HG03442 (cell line): ENCODE data around the gene POU2F1.
"Not testable (repeated sequence)": the region's sequence is repeated elsewhere in the genome, so short reads cannot be mapped to it uniquely, and the experiment has no call there.

Source experiments
- ATAC-seq: cut with Tn5 transposase; IDR thresholded peaks from one replicate; pipeline ENCODE4 v1.9.1; 2021; ENCODE audit warnings: mild to moderate bottlenecking, moderate library complexity; ENCODE audit not compliant: unreplicated experiment

POU2F1 gene

DNA sequence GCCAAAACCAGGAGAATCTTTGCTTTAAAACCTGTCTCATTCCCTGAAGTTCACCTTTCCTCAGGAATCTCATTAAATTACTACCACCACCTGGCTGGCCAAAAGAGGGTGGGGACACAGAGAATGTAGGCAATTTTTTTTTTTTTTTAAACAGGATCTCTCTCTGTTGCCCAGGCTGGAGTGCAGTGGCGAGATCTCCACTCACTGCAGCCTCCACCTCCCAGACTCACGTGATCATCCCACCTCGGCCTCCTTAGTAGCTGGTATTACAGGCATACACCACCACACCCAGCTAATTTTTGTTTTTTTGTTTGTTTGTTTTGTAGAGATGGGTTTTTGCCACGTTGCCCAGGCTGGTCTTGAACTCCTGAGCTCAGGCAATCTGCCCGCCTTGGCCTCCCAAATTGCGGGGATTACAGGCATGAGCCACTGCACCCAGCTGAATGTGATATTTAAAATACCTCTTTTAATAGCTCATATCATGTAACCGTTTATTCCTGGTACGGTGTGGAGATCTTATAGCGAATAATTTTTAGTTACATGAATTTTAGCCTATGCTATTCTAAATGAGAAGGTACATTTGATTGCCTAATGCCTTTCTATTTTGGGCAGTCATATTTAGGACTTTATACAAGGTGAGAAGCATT lies 84.5 kb downstream of the POU2F1 start:
- no peak for ATAC-seq

DNA sequence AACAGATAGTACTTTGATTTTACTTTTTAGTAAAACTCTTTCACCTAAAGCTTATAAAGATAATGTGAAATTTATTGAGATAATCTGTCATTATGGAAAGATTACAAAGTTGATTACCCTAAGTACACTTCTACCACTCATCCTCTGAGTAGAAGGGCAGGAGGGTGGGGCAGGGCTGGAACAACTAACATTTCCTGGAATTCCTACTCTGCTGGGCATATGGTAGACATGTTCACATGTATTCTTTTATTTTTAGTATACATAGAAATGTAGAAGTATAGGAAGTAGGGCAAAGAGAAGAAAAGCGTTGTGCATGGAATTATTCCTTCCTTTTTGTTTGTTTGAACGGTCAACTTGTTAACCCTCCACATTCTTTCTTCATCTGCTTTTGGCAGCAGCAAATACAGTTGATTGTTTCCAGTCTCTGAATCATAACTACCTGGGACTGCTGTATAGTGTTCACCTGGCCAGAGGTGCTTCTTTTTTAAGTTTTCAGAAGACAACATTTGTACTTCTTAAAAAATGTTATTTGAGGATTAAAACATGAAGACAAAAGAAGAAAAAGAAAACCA lies 85.1 kb downstream of the POU2F1 start:
- ATAC-seq, result no peak

DNA sequence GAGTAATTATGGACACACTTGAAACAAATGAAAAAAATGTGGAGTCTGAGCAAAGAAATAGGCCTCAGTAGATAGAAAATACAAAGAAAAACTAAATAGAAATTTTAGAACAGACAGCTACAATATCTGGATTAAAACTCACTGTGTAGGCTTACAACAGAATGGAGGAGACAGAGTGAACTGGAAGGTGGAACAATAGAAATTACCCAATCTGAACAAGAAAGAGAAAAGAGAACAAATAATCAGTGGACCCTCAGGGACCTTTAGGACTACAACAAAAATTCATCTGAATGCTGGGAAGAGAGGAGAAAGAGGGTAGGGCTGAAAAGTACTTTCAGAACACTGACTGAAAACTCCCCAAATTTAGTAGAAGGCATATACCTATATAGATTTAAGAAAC lies 90.0 kb downstream of the POU2F1 start:
- no peak for ATAC-seq

DNA sequence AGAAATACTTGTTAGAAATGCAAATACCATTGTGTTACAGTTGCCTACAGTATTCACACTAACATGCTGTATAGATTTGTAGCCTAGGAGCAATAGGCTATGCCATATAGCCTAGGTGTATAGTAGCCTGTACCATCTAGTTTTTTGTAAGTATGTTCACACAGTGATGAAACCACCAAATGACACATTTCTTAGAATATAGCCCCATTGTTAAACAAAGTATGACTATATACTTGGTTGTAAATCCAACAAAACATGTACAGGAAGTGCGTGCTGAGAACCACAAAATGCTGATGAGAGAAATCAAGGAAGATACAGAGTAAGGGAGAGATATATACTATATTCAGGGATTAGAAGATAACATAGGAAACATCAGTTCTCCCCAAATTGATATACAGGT lies 92.2 kb downstream of the POU2F1 start:
- ATAC-seq, result no peak

DNA sequence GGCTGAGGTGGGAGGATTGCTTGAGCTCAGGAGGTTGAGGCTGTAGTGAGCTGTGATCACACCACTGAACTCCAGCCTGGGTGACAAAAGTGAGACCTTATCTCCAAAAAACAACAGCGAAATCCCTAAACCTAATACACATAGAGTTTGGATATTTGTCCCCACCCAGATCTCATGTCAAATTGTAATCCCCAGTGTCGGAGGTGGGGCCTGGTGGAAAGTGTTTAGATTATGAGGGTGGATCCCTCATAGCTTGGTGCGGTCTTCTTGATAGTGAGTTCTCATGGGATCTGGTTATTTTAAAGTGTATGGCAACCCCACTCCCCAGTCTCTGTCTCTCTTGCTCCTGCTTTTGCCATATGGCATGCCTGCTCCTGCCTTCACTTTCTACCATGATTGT lies 94.0 kb downstream of the POU2F1 start:
- ATAC-seq, result no peak

DNA sequence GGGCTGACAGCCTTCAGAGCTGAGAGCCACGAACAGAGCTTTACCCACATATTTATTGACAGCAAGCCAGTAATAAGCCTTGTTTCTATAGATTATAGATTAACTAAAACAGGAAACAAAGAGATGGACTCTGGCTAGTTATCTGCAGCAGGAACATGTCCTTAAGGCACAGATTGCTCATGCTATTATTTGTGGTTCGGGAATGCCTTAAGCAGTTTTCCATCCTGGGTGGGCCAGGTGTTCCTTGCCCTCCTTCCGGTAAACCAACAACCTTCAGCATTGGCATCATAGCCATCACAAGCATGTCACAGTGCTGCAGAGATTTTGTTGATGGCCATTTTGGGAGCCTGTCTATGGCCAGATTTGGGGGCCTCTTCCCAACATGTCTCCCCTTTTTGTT lies 96.8 kb downstream of the POU2F1 start:
- no peak for ATAC-seq

DNA sequence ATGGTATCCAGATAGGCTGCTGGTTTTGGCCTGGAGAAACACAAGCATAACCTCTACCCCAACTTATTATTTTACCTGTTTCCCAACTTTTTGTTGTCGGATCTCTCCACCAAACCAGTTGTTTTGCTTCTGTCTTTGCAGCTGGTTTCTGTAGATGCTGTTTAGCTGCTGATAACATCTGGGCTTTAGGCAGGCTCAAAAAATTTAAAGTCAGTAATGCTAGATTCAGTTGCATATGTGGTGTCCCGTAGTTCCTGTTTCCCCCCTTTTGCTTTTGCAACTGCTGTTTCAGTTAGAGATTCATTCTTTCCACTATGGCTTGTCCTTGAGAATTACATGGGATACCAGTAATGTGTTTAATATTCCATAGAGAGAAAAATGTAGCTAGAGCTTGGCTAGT lies 98.5 kb downstream of the POU2F1 start:
- not testable (repeated sequence) for ATAC-seq

DNA sequence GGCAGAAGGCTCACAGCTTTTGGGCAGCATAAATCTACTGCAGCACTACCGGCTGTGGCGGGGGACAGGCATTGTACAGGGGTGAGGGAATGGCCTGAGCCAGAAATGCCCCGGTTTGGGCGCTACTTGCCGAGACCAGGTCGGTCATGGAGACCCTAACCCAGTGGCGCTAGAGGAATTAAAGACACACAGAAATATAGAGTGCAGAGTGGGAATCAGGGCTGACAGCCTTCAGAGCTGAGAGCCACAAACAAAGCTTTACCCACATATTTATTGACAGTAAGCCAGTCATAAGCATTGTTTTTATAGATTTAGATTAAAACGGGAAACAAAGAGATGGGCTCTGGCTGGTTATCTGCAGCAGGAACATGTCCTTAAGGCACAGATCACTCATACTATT lies 101.8 kb downstream of the POU2F1 start:
- no peak for ATAC-seq

DNA sequence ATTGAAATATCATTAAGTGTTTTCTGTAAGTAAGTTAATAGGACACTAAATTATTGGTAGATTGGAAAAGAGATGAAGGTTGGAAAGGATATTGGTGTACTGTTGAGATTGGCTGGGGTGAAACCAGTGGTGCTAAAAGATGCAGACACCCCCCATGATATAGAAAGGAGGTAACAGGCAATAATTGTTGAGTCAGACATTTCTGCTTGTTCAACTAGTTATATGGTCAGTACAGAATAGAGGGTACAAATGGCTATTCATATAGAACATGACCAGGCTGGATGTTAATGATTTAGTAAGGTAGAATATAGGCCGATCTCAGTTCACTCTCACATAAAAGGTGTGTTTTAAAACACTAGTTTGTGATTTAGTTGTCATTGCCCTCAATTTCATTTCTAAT lies 104.5 kb downstream of the POU2F1 start:
- no peak for ATAC-seq

DNA sequence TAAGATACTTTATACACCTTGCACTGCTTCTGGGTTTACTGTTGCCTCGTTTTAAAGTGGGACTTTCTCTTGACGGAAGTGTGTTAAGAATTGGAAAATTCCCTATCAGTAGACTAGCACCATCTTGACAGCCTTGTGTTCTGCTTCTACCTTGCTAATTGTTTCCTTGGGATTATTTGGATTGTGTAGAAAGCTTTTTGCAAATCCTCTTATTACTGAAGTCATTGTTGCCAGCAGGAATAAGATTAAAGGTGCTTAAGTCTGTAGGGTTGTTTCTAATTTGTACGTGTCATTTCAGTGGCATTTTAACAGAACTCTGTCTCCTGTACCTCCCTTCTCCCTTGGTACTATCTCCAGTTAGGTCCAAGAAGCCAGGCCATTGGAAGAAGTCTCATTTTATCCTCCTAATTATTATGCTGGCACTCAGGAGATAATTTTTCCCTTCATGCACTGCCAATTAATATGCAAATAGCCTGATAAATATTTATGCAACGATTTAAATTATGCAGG lies 107.7 kb downstream of the POU2F1 start:
- ATAC-seq, result no peak

DNA sequence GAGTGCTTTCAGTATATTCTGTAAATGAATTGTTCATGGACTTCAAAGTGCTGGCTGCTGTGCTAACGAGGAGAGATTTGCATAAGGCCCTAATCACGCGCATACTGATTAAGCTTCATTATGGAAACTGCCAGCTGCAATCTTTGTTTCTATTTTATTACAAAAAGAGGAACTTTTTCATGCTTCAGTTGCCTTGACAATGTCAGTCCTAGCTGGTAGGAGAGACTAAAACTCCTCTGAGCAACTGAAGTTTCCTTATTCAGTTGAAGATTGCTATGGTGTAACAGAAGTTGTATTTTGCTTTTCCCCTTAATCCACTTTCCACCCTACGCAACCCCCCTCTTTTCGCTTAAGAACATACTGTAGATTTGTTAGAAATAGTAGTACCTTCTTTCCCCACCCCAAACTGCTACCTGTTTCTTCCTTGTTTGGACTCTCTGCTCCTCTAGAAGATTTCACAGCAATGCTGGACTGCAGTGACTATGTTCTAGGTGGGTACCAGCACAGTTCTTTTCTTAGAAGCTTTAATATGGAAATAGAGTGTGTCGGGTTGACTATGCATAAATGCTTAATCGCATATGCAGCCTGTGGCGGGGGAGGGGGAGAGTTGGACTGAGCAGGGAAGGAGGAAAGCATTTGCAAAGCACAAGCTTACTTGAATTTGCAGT lies 108.3 kb downstream of the POU2F1 start:
- ATAC-seq, result peak; percentile 62

DNA sequence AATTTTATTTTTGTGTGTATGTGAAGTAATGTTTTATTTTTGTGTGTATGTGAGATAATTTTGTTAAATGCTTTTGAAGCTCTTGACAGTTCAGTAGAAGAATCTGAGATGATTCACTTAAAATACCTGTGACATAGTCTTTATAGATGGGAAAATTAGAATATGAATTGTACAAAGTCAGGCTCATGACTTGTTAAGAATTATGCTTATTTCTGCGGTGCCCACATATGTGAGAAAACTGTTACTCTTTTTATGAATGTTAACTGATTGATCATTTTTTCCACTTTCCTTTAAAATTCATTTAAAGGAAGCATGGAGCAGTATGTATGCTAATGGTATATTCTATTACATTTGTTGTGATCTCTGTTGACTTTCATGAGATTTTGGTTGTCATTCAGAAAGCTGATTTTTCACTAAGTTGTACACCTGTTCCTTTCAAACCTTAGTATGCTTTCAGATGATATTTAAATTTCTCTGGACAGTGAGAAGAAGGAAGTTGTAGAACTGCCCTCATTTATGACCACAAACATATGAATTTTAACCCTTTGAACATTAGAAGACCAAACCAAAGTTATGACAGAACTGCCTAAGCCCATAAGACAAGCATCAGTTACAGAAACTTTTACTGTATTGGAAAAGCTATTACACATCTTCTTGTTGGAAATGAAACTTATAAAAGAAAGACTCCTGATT lies 110.1 kb downstream of the POU2F1 start:
- ATAC-seq, result peak; percentile 34

DNA sequence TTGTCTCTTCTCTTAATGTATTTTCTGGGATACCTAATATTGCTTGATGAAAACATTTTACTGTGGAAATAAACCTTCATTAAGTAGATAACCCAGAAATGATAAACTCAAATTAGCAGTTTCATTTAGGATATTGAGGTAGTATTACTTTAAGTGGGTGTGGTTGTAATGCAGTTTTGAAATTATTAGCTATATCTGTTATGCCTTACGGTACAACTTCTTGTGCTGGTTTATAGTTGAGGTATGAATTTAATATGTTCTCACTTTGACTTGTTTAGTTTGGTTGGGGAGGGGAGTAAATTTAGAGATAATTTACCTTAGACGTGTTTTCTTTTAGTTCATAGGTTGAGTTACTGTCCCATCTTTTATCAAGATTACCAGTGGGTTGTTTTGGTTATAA lies 111.0 kb downstream of the POU2F1 start:
- no peak for ATAC-seq

DNA sequence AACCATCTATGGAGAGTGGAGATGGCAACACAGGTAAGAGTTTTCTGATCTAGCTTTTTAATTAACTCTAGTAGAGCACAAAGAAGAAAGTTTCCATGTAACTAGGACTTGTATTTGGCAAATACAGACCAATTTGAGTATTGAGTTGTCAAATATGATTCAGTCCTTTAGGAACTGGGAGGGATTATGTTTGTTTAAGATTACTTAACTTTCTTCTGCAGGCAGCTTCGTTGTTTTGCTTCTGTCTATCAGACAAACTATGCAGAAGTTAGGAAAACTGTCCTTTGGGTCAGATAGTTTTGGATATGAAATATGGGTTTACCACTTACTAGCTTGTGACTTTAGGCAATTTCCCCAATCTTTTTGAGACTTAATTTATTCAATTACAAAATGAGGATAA lies 111.8 kb downstream of the POU2F1 start:
- no peak for ATAC-seq

DNA sequence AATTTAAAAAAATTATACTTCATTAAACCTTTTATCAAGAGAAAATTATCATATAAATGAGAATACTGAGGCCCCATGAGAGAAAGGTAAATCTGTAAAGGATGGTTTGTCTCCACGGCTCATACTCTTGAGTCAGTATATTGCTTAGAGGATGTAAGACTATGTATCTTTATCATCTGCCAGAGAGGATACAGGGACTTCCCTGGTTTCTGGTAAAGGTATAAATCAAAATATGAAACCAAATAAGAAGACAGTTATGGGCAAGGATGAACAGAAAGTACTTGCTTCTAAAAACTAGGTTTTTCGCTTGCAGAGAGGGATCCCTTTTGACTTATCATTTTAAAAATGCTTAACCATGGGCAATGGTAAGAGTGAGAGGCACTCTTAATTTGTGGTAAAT lies 112.4 kb downstream of the POU2F1 start:
- no peak for ATAC-seq

DNA sequence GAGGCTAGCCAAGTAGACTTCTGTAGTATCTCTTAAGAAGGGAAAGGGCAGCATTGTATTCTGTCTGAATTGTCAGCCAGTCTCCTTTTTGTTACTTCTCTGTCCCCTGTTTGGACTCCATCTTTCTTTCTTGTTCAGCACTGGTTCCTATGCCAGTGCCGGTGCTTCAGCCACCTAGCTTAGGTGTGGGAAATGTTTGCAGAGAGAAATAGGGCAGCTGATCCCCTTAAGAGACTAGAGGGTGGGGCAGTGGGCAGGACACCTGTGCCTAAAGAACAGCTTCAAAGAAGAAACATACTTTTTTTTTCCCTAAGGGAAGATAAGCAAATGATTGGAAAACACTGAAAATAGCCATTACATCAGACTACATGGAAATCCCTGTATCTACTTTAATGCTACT lies 113.0 kb downstream of the POU2F1 start:
- ATAC-seq, result no peak

DNA sequence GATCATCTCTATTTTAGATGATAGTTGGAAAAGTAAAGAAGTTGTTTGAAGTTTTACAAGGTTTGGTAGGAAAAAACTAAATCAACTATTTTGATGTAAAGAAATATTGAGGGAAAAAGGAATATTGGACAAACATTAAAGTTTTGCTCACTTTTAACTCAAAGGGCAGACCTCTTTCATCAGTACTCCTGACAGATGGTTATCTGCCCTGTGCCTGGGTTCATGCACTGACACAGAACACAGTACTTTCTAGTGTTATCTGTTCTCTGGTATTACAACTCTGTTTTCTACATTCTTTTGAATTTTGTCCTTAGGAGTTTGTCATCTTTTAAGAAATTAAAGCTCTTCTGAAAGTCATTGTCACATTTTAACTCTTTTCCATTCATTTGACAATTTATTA lies 118.7 kb downstream of the POU2F1 start:
- ATAC-seq, result no peak

DNA sequence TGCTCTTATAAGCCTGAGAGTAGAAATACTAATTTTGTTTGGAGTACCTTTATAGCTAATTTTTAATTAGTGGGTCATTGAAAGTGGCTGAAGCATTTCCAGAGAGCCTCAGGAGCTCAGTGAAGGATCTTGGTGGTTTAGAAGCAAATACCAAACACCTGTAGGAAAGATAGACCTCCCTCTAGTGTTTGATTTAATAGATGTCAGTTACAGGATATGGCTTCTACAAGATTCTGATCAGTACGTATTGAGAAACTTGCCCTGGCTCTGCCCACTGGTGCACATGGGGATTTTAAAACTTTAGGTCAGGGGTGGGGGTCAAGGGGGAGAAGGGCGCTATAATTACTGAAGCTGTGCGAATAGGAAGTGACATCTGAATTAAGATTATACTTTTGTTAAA lies 122.2 kb downstream of the POU2F1 start:
- ATAC-seq, result peak; percentile 72

DNA sequence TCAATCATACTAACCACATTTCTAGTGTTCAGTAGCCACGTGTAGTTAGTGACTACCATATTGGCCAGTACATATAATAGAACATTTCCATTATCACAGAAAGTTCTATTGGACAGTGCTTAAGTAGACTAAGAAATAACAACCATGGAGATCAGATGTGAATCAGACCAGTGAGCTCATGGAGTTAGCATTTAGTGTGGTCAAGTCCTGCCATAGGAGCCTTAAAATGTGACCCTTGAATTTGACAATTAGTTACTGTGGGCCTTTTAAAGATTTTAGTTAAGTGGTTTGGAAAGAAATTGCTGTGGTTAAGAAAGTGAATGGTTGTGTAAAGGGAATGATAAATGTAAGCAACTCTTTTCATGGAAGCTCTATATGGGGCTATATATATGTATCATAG lies 123.4 kb downstream of the POU2F1 start:
- ATAC-seq, result no peak

DNA sequence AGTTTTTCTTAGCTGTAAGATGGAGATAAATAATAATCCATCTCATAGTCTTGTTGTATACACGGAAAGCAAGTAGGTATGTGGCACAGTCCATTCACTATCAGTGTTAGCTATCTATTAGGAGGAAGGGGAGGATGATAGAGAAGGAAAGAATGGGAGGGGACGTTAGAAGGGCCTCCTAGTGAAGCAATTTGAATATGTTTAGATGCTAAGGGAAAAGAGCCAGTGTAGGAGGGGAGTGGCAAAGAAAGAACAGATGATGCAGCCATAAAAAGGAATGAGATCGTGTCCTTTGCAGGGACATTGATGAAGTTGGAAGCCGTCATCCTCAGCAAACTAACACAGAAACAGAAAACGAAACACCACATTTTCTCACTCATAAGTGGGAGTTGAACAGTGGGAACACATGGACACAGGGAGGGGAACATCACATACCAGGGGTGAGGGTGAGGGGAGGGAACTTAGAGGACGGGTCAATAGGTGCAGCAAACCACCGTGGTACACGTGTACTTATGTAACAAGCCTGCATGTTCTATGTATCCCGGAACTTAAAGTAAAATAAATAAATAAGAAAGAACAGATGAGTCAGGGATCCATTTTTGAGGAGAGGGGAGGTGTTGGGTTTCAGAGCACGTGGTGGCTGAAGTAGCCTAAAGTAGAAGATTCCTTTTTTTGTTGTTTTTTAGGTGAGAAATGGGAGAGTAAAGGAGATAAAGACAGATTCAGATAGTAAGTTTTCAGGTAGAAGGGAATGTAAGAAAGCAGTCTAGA lies 124.1 kb downstream of the POU2F1 start:
- no peak for ATAC-seq

DNA sequence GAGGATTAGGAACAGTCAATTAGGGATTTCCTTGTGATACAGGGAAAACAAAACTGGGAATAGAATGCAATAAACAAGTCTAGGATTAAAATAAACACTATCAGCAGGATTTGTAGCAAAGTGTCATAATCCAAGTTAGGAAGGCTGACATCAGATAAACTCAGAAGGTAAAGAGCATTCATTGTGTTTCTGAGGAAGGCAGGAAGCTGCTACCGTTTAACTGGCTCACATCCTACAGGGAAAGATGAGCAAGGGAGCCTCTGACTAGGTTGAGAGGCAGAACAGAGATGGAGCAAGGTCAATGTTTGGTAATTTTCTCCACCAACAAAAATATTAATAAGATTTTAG lies 124.7 kb downstream of the POU2F1 start:
- ATAC-seq, result no peak
